Measurements from ENCODE around the gene MYH7.
"Not testable (repeated sequence)": the region's sequence is repeated elsewhere in the genome, so short reads cannot be mapped to it uniquely, and the experiment has no call there.

MYH7 gene

DNA sequence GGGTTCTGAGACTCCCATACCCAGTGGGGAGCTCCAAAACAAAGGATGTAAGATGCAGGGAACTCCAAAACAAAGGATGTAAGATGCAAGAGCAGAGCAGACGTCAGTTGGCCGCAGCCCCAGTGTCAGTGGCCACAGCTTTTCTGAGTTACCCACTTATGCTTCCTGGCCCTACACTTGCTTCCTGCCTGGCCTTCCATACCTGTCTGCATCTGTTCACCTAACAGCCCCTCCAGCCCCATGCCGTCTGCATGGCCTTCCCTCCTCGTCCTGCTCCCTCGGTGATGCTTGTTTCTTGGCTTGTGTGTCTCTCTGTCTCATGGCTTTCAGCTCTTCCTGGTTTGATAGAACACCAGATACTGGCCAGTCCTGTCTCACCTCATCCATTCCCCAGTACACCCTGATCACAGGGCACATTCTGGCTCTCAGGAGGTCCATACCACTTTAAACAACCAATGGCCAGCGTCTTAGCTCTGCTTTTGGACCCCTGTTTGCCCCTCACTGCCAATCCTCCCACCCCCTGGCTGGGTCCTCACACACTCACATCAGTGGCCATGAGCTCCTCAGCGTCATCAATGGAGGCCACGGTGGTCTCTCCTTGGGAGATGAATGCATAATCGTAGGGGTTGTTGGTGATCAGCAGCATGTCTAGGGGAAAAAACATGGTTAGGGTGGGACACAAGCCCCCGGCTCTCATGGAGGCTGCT is 5.3 kb downstream of the MYH7 start:
- DNase-seq: no peak

DNA sequence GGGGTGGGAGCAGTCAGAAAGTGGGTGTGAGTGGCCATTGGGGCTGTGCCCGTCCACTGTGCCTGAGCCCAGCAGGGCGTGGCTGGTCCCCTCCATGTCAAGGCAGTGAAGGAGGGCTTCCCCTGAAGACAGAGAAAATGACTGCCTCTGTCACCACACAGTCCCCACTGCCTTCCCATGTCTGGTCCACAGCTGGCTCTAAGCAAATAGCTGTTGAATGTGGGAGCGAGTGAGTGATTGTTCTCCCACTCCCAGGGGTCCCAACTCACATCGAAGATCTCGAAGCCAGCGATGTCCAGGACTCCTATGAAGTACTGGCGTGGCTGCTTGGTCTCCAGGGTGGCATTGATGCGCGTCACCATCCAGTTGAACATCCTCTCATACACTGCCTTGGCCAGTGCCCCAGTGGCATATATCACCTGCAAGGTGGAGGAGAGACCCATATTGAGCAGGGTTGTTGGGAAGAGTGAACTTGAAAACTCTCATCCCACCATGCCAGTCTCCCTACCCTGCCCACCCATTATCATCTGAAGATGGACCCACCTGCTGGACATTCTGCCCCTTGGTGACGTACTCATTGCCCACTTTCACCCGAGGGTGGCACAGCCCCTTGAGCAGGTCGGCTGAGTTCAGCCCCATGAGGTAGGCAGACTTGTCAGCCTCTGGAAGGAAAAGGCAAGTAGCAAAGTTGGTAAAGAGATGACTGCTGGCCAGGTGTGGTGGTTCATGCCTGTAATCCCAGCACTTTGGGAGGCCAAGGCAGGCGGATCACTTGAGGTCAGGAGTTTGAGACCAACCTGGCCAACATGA is 6.6 kb downstream of the MYH7 start:
- no peak for DNase-seq

DNA sequence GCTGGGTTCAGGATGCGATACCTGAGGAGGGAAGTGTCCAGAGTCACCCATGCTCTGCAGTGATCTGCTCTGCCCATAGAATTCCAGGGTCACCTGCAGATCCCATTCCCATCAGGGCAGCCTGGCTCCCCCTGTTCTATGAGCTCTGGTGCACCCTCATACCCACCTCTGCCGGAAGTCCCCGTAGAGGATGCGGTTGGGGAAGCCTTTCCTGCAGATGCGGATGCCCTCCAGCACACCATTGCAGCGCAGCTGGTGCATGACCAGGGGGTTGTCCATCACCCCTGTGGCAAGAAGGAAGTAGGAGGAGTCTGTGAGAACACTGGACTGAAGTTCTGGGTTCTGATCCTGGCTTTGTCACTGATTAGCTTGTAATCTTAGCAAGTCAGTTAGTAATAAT is 9.7 kb downstream of the MYH7 start:
- not testable (repeated sequence) for DNase-seq

DNA sequence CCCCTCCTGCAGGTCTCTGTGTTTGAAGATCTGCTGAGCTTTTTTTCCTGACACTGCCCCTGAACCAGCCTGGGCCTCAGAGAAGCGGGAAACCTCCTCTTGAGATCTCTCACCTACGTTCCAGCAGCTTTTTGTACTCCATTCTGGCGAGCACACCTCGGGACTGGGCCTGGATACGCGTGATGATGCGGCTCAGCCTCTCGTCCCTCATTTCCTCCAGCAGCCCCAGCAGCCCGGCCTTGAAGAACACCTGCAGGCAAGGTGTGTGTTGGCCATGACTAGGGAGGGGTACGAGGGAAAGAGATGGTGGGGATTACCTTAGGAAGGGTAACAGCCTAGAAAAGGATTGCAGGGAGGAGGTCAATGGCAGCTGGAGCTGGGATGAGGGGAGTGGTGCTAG is 10.3 kb downstream of the MYH7 start:
- no peak for DNase-seq

DNA sequence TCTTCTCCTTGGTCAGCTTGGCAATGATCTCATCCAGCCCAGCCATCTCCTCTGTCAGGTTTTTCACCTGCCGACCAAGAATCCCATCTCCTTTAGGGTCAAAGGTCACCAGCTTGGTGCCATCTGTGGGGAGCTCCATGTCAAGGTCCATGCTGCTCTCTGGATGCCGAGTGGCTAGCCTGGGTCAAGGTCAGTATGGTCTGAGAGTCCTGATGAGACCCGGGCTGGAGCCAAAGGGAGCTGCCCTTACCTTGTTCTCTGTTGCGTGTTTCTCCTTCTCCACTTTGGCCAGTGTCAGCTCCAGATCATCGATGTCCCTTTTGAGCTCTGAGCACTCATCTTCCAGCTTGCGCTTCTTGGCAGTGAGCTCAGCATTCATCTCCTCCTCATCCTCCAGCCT is 11.8 kb downstream of the MYH7 start:
- no peak for DNase-seq

DNA sequence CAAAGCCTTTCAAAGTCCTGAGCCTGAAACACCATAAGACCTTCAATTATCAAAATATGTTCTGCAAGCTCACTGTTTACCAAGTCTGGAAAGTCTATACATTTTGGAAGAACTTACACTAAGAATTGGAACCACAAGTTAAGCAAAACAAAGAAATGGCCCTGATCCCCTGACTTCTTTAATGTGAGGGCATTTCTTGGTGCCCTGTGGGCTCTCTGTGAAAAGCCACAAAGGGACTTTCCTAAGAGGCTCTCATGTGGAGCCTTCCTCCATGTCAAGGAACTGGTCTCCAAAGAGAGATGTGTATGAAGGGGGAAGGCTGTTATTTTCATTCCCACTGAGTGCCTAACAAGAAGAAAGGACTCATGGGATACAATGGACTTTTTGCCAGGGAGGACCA is 13.9 kb downstream of the MYH7 start:
- DNase-seq: no peak

DNA sequence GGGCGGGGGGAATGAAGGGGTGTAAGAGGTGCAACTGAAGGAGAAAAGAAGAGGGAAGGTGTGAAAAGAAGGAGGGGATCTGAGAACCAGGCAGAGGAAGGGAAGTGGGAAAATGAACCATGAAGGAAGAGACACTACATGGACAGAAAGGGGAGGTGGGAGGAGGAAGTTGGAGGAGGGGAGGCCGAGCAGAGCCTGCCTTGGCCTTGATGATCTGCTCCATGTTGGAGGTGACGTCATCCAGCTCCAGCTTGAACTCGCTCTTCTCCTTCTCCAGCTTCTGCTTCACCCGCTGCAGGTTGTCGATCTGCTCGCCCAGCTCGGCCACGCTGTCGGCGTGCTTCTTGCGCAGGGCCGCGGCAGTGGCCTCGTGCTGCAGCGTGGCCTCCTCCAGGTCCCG is 15.8 kb downstream of the MYH7 start:
- DNase-seq: not testable (repeated sequence)

DNA sequence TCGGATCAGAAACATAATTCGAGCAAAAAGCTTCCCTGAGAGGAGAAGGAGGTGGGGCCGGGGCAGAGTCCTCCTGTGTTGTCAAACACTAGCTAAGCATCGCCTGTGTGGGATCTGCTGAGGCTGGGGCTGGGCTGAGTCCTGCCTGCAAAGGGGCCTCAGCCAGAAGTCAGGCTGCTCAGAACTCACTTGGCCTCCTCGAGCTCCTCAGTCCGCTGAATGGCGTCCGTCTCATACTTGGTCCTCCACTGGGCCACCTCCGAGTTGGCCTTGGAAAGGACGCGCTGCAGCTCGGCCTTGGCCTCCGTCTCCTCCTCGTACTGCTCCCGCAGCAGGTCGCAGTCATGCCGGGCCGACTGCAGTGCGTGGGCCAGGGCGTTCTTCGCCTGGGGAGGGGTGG is 17.4 kb downstream of the MYH7 start:
- no peak for DNase-seq

DNA sequence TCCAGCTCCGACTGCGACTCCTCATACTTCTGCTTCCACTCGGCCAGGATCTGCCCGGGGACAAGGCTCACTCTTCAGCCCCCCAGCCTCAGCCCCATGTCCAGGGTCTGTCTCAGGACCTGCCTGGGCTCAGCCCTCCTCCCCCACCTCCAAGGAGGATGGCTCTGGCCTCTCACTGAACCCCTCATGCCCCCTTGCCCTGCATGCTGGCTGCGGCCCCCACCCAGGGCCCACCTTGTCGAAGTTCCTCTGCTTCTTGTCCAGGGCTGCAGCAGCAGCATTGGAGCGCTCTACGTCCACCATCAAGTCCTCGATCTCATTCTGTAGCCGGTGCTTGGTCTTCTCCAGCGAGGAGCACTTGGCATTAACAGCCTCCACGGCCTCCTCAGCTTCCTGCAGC is 18.2 kb downstream of the MYH7 start:
- DNase-seq: not testable (repeated sequence)

DNA sequence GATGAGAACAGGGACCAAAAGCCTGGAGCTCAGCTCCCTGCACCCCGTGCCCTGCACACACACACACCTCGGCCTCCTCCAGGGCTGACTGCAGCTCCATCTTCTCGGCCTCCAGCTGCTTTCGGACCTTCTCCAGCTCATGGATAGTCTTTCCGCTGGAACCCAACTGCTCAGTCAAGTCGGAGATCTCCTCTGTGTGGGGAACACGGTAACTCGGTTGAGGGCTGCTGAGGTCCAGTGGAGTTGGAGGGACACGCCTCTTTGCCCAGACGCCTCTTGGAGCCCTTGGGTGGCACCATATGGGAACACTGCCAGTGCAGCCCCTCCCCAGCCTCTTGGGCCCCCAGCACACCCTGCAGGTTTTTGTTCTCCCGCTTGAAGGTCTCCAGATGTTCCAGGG is 18.7 kb downstream of the MYH7 start:
- DNase-seq: no peak

DNA sequence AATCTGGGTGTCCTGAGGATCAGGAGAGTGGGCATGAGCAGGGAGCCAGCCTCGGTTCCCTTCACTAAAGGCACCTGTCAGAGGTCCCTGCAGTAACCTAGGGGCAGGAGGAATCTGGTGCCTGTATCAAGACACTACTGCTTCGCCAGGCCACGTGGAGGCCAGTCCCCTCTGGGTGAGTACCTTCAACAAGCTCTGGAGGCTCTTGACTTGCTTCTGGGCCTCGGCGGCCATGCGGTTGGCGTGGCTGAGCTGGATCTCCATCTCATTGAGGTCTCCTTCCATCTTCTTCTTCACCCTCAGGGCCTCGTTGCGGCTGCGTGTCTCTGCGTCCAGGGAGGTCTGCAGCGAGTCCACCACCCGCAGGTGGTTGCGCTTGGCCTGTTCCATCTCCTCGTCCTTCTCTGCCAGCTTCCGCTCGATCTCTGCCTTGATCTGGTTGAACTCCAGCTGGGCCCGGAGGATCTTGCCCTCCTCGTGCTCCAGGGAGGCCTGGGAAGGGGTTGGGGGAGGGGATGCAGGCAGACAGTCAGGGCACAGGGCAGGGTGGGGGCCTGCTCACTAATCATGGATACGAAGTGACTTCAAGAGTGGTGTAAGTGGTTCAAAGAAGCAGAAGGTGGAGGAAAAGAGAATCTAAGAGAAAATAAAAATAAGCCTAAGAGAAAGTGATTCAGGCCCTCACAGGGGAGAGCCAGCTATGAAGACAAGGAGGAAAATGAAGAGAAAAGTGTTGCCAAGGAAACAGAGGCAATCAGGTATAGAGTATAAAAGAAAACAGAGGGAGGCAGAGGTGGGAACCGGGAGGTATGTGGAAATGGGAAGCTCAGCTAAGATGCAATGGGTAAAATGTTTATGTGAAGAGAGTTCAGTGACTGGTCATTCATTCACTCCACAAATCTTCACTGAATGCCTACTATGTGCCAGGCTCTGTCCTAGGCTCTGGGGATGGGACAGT is 19.4 kb downstream of the MYH7 start:
- no peak for DNase-seq

DNA sequence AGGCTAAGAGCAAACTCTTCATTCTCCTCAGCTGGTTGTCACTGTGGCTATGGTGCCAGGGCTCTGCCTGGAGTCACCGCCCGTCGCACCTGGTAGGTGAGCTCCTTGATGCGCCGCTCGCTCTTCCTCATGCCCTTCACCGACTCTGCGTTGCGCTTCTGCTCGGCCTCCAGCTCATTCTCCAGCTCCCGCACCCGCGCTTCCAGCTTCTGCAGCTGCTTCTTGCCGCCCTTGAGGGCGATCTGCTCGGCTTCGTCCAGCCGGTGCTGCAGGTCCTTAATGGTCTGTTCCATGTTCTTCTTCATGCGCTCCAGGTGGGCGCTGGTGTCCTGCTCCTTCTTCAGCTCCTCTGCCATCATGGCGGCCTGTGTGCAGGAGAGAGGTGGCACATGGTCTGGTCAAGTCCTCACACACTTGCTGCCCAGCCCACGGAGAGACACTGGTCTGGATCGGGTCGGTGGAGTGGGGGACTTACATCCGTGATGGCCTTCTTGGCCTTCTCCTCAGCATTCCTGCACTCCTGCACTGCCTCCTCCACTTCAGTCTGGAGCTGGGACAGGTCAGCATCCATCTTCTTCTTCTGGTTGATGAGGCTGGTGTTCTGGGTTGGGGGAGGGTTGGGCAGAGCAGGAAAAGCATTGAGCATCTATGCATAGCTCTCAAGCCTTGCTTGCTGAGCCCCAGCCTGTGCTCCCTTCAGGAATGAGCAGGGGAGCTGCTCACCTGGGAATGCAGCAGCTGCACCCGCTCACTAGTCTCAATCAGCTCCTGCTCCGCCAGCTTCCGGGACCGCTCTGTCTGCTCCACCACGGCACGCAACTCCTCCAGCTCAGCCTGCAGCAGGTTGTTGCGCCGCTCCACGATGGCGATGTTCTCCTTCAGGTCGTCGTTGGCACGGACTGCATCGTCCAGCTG is 20.3 kb downstream of the MYH7 start:
- no peak for DNase-seq

DNA sequence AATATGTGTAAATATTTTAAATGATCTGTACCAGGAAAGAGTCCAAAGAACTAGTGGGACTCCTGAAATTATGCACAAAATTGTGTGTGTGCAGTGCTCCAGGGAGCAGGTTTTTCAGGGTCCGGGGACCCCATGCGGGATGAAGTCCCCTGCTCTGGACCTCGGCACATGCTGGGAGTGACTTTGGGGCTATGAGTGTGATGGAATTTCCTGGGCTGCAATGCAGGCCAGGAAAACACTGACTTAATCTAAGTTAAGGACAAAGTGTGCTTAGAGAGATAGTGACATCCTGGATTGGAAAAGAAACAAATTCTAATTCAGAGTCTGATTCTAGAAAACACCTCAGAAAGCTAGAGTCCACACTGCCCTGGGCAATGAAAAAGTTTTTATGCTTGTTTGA is 21.2 kb downstream of the MYH7 start:
- DNase-seq: no peak

DNA sequence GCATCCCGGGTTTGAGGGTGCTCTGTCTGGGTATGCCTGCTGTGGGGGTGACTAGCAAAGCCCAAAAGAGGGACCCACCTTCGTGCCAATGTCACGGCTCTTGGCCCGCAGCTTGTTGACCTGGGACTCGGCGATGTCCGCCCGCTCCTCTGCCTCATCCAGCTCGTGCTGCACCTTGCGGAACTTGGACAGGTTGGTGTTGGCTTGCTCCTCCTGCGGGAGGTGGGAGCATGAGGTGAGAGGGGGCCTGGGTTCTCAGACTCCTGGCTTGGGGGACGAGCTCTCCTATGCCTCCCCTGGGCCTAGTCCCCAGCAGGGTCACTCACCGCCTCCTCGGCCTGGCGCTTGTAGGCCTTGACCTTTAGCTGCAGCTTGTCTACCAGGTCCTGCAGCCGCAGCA is 21.8 kb downstream of the MYH7 start:
- DNase-seq: no peak

DNA sequence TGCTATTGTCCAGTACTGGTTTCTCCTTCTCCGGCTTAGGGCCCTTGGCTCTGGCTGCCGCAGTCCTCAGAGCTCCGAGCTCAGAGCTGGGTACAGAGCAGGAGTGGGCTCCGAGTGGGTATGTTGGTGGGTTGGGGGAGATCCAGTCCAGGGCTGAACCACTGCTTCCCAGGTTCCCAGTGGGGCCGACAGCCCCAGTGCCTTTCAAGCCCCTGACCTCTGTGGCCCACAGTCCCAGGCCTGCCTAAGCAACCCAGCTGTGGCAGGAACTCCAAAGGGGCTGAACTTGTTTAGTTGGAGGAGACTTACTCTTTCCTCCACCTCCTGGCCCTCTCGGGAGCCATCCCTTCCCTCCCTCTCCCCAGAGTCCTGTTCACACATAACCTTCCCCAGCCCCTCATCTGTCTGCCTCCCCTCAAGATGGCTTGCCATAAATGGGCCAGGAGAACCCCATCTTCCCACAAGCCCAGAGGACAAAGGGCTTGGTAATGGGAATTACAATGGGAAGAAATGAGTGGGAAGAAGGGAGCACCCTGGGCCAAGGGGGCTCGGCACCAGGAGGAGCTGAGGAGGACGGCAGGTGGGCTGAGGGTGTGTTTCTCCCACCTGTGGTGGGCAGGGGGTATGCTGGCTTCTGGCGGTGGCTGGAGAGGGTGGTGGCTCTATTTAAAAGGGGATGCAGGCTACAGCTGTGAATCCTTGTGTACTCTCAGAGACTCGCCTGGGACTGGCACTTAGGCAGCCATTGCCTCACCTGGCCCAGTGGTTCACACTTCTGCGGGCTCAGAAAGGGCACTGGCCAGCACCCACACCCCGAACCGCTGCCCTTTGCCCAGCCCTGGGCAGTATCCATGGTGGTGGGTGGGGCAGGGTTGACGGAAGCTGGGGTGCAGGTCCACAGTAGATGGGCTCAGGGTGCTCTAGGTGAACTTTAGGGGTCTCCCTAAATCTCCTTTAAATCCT is 23.6 kb downstream of the MYH7 start:
- DNase-seq: no peak

DNA sequence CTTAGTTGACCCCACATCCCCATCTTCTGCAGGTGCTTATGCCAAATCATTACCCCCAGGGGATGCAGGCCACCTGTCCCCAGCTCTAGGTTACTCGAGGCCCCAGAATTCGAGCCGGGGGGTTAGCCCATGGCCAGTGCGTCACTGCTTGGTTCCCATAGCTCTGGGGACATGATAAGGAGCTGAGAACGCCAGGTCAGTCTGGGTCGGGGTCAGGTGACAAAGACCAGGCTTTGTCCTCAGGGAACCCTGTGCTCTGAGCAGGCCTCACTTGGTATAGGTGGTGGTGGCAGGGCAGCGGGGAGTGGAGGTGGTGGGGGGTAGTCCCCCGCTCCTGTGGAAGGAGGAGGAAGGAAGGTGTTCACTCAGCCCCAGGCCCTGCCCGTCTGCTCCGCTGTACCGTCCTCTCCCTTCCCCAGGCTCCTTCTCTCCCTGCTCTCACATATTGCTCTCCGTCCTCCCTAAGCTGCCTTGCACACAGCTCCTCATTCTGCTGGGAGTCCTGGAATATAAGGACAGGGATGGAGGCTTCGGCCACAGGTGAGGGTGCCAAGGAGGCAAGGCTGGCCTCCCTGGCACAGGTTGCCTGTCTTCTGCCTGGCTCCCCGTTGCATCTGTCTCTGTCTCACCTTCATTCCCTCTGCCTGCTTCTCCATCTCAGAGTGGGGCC is 25.4 kb downstream of the MYH7 start:
- no peak for DNase-seq

DNA sequence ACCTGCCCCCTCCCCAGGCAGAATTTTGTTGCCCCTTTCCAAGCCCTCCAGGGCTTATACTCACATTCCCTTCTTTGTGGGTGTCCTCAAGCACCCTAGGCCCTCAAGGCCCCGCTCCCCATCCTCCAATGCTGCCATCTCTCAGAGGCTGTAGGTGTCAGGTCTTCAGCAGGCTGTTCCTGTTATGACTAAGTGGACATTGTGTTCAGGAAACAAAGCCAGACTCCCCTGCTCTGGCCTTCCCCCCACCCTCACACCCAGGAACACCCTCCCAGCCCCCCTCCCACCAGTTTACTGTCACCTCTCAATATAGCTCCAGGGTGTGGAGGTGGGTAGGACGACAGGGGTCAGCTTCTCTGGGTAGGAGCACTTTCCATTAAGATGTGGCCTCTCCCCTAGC is 26.0 kb downstream of the MYH7 start:
- no peak for DNase-seq

DNA sequence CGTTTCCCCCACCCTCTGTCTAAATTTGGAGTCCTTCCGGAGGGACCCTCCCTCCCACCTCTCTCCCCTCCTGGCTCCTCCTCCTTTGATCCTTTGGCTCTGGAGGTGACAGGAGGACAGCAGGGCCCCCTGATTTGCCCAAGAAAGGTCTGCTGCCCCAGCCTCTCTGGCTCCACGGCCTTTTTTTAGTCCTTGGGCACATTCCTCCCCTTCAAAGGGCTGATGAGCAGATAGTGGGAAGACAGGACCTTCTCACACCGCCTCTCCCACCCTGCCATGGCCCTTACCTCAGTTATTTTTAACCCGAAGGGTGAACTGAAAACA is 27.2 kb downstream of the MYH7 start:
- DNase-seq: no peak

DNA sequence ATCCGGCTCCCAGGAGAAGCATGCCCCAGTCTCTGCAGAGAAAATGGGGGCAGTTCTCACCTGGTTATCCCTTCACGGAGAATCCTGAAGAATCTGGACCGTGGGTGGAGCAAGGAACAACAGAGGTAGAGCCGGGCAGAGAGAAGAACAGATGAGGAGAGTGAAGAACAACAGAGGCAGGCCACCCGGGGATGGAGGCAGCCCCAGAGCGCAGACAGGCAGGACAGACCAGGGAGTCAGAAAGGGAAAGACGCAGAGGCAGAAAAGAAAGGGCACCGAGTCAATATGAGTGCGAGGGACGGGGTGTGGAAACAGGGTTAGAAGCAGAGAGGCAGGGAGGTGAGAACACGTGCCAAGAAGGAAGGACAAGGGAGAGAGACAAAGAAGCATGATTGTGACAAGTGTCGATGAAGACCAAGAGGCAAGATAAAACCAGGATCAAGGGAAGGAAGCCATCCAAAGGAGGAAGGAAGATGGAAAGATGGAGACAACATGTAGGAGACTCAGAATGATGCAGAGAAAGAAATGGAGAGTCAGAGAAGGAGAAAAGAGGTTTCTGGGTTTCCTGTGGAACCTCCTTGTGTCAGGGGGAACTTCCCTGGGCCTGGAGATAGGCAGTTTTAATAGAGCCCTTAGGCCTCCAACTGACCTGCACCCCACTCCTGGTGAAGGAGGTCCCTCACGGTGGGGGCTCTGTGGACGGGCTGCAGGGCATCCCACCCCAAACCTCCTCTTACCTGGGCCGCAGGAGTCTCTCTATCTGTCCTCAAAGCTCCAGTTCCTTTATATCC is 27.7 kb downstream of the MYH7 start, which contains the start of gene MYH6:
Gene MYH6, minus strand, starts transcription at position 758 of the 791 bp plus-strand sequence. CDS start 1,050 bp downstream, outside the sequence.
- no peak for DNase-seq
